Glutamatergic neuron (in vitro differentiated cells): Measurements from ENCODE around the gene VTCN1. TPM values are rescaled to one million over a fixed set of nuclear protein-coding genes. Genes with fewer than 3 reads are reported as not detected.

ENCODE experiments used
- DNase-seq: peaks from one replicate; pipeline ENCODE4 v3.0.0; 2022
- H3K27ac Mint-ChIP-seq: one replicate; pipeline ENCODE4 v1.8.0; 2020; ENCODE audit warnings: mild to moderate bottlenecking, mixed read lengths, inconsistent platforms; ENCODE audit not compliant: unreplicated experiment
- H3K27me3 Mint-ChIP-seq: one replicate; pipeline ENCODE4 v1.8.0; 2020; ENCODE audit warnings: mild to moderate bottlenecking, moderate library complexity, mixed read lengths, inconsistent platforms; ENCODE audit not compliant: unreplicated experiment
- H3K36me3 Mint-ChIP-seq: one replicate; pipeline ENCODE4 v1.8.0; 2020; ENCODE audit warnings: mild to moderate bottlenecking, mixed read lengths, inconsistent platforms; ENCODE audit not compliant: unreplicated experiment
- H3K4me1 Mint-ChIP-seq: one replicate; pipeline ENCODE4 v1.8.0; 2020; ENCODE audit warnings: mild to moderate bottlenecking, low read depth, mixed read lengths, inconsistent platforms; ENCODE audit not compliant: unreplicated experiment
- H3K4me3 Mint-ChIP-seq: one replicate; pipeline ENCODE4 v1.8.0; 2020; ENCODE audit warnings: mild to moderate bottlenecking, mixed read lengths, inconsistent platforms; ENCODE audit not compliant: unreplicated experiment
- H3K9me3 Mint-ChIP-seq: one replicate; pipeline ENCODE4 v1.8.0; 2020; ENCODE audit warnings: mild to moderate bottlenecking, moderate library complexity, mixed read lengths, inconsistent platforms; ENCODE audit not compliant: unreplicated experiment
- CTCF ChIP-seq: fragments of 200-600 bp; sonication (generic); IDR thresholded peaks from one replicate; pipeline ENCODE4 v1.5.0; 2021; ENCODE audit not compliant: partially characterized antibody, unreplicated experiment
- total RNA-seq: library from RNA; stranded (reverse); fragmentation: NEBNext Ultra II Directional; extraction: Animal tissue kit (Norgen Biotek cat#: 25700); gene quantifications from one replicate; pipeline ENCODE4 v1.2.1, GENCODE V29; 2021; ENCODE audit not compliant: unreplicated experiment

The VTCN1 gene
- total RNA-seq, 1 donor from 2014 or later: not detected

DNA sequence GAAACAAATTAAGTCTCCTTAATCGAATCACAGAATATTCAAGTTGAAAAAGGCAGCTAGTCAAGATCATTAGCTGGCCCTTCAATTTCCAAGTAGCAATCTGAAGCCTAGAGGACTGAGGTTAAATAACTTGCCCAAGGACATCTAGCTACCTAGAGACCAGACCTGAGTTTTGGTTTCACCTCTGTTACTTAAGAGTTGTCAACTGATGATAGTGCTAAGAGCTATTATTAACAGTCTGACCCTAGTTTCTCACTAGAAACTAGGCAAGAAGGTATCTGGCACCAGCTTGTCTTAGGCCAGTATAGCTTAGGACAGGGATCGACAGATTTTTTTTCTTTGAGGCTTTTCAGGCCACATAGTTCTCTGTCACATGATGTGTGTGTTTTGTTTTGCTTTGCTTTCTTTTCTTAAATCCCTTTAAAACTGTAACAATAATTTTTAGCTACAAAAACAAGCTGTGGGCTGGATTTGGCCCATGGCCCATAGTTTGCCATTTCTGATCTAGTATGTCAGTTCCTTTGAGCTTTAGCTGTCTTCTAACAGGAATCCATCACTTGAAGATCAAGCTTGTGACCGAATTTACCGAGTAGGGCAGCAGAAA is 112.3 kb downstream of the VTCN1 start:
- Mint-ChIP-seq H3K9me3 (no peaks in the 10 kb centered on the region), H3K27ac (no peak overlapping the region), H3K27me3 (no peaks in the 10 kb centered on the region), H3K4me3 (no peak overlapping the region), H3K4me1 (peaks cover 11% of the 10 kb centered on the region), H3K36me3 (no peaks in the 10 kb centered on the region)
- DNase-seq: no peak
- TF ChIP-seq CTCF: no peak

DNA sequence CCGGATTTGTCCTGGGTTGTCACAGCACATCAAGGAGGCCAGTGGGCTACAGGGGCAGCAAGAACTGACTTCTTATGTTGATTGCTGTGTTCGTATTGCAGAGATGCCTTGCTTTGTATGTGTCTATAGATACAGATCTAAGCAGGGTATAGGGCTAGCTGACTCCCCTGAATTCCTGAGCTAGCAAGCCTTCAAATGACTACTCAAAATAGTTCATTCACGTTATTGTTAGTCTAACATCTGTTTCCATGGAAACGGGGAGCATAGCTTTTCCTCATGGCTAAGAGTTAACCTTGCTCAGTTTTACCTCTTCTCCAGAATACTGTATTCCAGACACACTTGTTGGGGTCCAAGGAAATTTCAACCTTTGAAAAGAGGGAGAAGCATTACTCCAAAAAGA is 113.3 kb downstream of the VTCN1 start:
- peaks cover 18% of the 10 kb centered on the region for H3K4me1 Mint-ChIP-seq
- no peak for TF ChIP-seq CTCF
- no peaks in the 10 kb centered on the region for H3K36me3 Mint-ChIP-seq
- H3K9me3 Mint-ChIP-seq: no peaks in the 10 kb centered on the region
- no peaks in the 10 kb centered on the region for H3K27me3 Mint-ChIP-seq
- no peak overlapping the region for H3K27ac Mint-ChIP-seq
- no peak for DNase-seq
- no peak overlapping the region for H3K4me3 Mint-ChIP-seq

DNA sequence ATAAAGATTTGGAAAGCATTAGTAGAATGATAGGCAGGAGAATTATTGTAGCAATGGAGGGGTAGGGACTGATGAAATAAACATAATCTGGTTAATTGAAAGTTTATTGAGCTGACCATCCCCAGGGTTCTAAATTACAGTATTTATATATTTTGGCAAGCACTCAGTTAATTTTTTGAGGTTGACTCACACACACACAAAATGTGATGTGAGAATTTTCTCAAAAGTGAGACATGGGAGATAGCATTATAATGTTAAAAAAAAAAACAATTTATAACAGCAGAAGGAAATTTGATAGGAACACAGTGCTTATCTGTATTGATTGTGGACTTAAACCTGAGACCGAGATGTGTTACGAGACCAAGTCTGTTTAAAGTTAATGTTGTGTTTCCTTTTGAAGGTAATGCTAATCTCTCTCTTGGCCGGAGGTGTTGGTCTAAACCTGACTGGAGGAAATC is 113.7 kb downstream of the VTCN1 start:
- H3K4me3 Mint-ChIP-seq: no peak overlapping the region
- no peak for TF ChIP-seq CTCF
- peaks cover 19% of the 10 kb centered on the region for H3K4me1 Mint-ChIP-seq
- peak overlapping the region; percentile 5 for H3K27ac Mint-ChIP-seq
- no peaks in the 10 kb centered on the region for H3K27me3 Mint-ChIP-seq
- no peak for DNase-seq
- no peaks in the 10 kb centered on the region for H3K9me3 Mint-ChIP-seq
- no peaks in the 10 kb centered on the region for H3K36me3 Mint-ChIP-seq

DNA sequence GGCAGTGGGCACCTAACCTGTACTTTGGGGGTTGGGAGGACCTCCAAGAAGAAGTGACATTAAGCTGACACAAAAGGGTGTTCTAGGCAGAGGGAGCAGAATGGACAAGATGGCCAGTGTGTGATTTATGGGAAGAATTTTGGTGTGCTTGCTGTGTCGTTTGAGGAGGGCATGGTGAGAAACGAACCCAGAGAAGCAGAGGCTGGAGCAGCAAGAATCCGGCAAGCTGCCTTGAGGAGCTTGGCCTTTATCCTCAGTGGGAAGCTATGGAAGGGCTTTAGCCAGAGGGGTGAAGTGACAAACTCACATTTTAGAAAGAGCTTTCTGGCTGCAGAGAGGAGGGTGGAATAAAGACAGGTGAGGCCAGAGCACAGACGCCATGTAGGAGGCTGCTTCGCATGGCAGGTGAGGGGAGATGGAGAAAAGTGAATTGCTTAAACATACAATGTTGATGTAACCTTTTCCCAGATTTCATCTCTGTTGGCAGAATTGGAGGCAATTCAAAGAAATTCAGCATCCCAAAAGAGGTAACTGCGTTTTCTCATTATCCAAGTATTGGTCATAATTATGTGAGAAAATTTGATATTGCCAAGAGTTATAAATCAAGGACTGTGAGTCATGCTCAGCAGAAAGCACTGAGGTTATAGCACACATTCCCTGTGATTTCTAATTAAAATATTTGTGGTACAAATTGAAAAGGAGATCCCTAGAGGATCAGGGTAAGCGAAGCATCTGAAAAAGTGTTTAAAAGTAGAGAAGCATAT is 115.7 kb downstream of the VTCN1 start:
- Mint-ChIP-seq H3K27me3 (no peaks in the 10 kb centered on the region), H3K4me1 (peaks cover 35% of the 10 kb centered on the region), H3K9me3 (peaks cover 2% of the 10 kb centered on the region), H3K36me3 (no peaks in the 10 kb centered on the region), H3K4me3 (no peak overlapping the region), H3K27ac (peak overlapping the region; percentile 77)
- no peak for TF ChIP-seq CTCF
- no peak for DNase-seq

DNA sequence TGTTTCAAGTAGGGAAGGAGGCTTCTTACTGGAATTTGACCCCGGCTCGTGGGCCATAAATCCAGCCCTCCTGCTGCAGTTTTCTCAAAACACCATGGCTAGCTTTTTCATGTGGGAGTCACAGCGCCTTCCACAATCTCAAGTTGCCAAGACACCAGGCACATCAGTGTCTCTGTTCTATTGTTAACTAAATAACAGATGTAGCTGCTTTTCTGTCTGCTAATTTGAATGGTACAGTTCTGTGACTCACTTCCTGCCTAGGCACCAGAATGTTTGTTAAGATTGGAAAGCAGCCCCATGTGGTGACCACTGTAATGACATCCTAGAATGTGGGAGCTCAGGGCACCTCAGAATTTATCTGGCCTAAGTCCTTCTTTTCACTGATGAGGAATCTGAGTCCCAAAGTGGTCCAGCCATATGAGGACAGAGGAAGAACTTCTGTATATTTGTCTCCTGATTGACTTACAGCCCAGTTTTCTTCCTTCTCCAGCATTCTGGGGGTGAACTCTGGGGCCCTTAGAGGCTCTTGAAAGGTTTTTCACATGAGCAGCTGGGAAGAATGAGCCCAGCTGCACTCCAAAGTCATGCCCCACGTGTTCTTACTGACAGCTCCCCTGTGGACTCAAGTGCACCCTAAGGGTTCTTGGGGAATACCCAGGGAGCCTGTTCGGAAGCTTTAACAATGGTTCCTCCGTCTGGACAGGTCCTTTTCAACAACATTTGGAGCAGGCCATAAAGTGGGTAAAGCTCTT is 116.7 kb downstream of the VTCN1 start:
- H3K27me3 Mint-ChIP-seq: no peaks in the 10 kb centered on the region
- H3K4me1 Mint-ChIP-seq: peaks cover 38% of the 10 kb centered on the region
- DNase-seq: no peak
- peaks cover 2% of the 10 kb centered on the region for H3K9me3 Mint-ChIP-seq
- H3K36me3 Mint-ChIP-seq: no peaks in the 10 kb centered on the region
- H3K4me3 Mint-ChIP-seq: no peak overlapping the region
- TF ChIP-seq CTCF: peak; percentile 36
- H3K27ac Mint-ChIP-seq: peak overlapping the region; percentile 77
